A549 treated with AZD9567 at 1 μM for 4 hours (cell line): ENCODE data around the gene SLC26A3. TPM values are rescaled to one million over a fixed set of nuclear protein-coding genes. Genes with fewer than 3 reads are reported as not detected.

ENCODE experiments used
- total RNA-seq: library from RNA; stranded (reverse); fragments of 200-300 nt; extraction: Qiagen RNA extraction; gene quantifications from 5 replicates; pipeline ENCODE4 v1.2.3, GENCODE V29; 2022; ENCODE audit not compliant: insufficient read depth

SLC26A3 gene
- total RNA-seq: not detected in 5 replicates

DNA sequence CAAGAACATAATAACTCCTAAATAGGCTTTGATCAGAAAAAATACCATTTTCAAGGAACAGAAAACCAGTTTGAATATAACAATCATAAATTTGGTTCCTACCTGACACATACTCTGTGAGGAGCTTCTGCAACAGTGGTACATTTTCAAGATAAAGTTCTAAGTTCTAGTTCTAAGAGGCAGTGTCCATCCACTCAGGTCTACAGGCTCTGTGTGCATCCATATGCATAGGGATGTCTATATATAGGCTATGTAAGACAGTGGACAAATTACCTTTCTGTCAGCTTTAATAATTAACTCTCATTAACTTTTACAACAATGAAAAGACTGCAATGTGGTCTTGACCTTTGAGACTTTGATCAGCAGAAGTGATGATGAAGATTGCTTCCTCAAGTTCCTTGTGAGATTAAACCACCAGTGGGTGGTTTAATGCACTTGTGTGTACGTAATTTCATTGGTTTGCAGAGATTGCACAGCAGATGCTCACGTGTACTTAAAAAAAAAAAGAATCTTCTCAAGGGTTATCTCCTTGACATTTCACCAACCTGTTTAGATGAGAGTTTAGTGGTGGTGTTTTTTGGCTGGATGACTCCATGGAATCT lies at the start of gene SLC26A3:
Gene SLC26A3 (minus strand): TSS at position 215 of the 602 bp plus-strand sequence. CDS start 8,714 bp downstream, outside the sequence.

DNA sequence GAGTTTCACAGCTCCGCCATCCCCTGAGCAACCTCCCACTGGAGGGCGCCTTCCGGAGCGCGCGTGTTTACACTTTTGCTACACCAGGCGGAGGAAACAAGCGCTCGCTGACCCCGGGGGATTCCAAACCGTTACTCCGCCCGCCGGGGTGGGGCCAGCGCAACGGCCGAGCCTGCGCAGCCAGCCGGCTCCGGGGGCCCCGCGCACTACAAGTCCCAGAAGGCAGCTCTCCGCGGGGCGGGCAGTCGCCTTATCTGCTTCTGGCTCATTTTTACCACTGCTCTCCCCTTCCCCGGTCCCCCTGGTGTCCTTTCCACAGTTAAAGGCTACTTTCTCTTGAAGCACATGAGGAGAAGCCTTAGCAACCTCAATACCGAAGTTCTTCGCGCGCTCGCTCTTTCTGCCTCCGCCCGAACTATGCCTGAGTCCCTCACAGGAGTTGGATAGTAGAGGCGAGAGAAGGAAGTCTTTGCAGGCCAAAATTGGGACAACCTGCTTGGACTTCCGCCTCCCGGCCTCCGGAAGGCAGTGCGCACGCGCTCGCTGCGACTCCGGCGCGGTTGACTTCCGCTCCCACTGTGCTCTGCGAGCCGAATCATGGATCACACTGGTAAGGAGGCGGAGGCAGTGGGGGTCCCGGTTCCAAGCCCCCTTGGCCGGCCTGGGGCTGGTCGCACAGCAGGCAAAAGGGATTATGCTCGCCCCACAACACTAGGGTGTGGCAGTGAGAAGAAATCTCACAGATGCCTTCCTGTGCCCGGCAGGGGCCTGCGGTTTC lies 59.3 kb downstream of the SLC26A3 start, which contains the start of gene CBLL1:
Gene CBLL1 (plus strand): TSS at position 576 of the 778 bp plus-strand sequence. CDS start 22 bp downstream, at position 598.

Other genes with a start within 250 kb of the SLC26A3 start
- 8.1 to 18.2 TPM (median 10.1 TPM) in 5 replicates for gene COG5, start 239.3 kb downstream of the SLC26A3 start, total RNA-seq
- 5.4 to 9.6 TPM (median 9.2 TPM) in 5 replicates for gene DUS4L, start 239.3 kb downstream of the SLC26A3 start, total RNA-seq
- gene BCAP29, start 223.0 kb downstream of the SLC26A3 start, total RNA-seq: 36.2 to 81.9 TPM (median 40.5 TPM) in 5 replicates
- 0.06 to 0.15 TPM (median 0.10 TPM) in 4 of 5 replicates, not detected in the other for gene SLC26A4, start 142.4 kb downstream of the SLC26A3 start, total RNA-seq
- gene CBLL1, start 59.1 kb downstream of the SLC26A3 start, total RNA-seq: 28.2 to 62.4 TPM (median 32.0 TPM) in 5 replicates
- gene DLD, start 88.0 kb upstream of the SLC26A3 start, total RNA-seq: 84.2 to 99.5 TPM (median 94.8 TPM) in 5 replicates
- gene LAMB1, start 199.9 kb upstream of the SLC26A3 start, total RNA-seq: 77.7 to 104 TPM (median 99.3 TPM) in 5 replicates